WI38 (cell line): ENCODE measurements around the gene ZNF225.
"Not testable (repeated sequence)": the region's sequence is repeated elsewhere in the genome, so short reads cannot be mapped to it uniquely, and the experiment has no call there.

Experiments used
- H3K4me3 ChIP-seq: 2 replicates; pipeline ENCODE4 v1.5.1; 2011; ENCODE audit warnings: low read depth, mild to moderate bottlenecking, control low read depth, low read length
- TF ChIP-seq, protein P1 (sequence below): IDR thresholded peaks from 2 replicates; pipeline ENCODE4 v1.5.1; 2012; ENCODE audit warnings: low read depth, mild to moderate bottlenecking, control low read depth, low read length

The ZNF225 gene

DNA sequence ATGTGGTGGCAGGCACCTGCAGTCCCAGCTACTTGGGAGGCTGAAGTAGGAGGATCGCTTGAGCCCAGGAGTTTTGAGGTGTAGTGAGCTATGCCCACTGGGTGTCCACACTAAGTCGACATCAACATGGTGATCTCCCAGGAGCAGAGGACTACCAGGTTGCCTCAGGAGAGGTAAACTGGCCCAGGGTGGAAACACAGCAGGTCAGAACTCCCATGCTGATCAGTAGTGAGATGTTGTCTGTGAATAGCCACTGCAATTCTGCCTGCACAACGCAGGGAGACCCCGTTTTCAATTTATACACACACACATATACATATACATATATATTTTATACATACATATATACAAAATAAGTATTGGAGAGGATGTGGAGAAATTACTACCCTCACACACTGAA lies 21.1 kb upstream of the ZNF225 start:
- H3K4me3 ChIP-seq: no peak overlapping the region
- TF ChIP-seq, protein P1, sequence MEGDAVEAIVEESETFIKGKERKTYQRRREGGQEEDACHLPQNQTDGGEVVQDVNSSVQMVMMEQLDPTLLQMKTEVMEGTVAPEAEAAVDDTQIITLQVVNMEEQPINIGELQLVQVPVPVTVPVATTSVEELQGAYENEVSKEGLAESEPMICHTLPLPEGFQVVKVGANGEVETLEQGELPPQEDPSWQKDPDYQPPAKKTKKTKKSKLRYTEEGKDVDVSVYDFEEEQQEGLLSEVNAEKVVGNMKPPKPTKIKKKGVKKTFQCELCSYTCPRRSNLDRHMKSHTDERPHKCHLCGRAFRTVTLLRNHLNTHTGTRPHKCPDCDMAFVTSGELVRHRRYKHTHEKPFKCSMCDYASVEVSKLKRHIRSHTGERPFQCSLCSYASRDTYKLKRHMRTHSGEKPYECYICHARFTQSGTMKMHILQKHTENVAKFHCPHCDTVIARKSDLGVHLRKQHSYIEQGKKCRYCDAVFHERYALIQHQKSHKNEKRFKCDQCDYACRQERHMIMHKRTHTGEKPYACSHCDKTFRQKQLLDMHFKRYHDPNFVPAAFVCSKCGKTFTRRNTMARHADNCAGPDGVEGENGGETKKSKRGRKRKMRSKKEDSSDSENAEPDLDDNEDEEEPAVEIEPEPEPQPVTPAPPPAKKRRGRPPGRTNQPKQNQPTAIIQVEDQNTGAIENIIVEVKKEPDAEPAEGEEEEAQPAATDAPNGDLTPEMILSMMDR: no peak

DNA sequence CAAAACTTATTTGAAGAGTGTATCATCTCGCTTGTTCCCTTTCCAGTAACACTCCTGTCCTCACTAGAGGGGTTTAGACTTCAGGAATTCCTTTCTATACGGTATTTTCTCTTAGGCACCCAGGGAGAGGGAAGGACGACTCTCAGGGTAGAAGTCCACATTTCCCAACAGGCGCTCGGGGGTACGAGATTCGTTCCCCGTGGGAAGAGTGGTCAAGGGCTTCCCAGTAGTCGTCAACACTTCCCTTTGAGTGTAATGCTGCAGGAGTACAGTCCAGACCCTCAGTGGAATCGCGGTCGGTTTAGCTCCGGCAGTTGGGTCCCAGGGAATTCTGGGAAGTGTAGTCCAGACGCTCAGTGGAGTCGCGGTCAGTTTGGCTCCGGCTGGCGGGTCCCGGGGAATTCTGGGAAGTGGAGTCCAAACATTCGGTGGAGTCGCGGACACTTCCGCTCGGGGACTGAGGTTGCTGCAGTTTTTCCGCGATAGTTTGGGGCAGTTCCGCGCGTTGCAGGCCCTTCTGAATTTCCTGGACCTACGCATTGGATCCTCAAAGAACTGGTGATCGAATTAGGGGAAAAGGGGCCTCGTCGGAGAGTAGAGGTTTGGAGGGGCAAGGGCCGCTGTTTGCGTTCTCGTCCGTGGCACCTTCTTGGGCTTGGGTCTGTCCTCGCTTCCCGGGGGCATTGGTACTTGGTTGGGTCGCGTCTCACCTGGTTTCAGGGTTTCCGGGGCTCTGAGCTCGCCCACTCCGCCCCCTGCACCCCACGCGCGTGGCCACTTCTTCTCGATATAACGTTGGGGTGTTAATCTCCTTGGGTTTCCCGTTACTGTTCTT lies 19.1 kb upstream of the ZNF225 start, which contains the start of gene ZNF224:
Gene ZNF224, plus strand, starts transcription at position 431 of the 835 bp plus-strand sequence. CDS start 3,513 bp downstream, outside the sequence.
- TF ChIP-seq, protein P1: no peak
- H3K4me3 ChIP-seq: peak within 1 kb of the TSS; percentile 96

DNA sequence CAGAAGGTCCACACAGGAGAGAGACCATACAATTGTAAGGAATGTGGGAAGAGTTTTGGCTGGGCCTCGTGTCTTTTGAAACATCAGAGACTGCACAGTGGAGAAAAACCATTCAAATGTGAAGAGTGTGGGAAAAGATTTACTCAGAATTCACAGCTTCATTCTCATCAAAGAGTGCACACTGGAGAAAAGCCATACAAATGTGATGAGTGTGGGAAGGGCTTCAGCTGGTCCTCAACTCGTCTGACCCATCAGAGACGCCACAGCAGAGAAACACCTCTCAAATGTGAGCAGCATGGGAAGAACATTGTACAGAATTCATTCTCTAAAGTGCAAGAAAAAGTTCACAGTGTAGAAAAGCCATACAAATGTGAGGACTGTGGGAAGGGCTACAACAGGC lies 5.4 kb upstream of the ZNF225 start:
- no peak overlapping the region for H3K4me3 ChIP-seq
- TF ChIP-seq, protein P1: no peak

DNA sequence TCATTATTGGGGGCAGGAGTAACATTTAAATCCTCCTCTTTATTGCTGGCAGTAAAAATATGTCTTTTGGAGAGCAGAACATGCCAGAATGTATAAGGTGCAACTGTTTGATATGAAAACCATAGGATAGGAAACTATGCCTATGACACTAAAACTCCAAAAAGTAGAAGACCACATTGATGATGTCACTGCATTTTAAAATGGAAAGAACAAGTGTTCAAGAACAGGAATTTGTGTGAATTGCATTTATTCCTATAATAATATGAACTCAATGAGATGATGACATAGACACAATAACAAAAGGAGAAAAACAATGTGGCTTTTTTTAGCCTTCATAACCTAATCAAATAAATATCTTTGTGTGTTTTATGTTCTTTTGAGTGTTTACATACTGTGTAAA lies 3.7 kb upstream of the ZNF225 start:
- H3K4me3 ChIP-seq: no peak overlapping the region
- TF ChIP-seq, protein P1: no peak

DNA sequence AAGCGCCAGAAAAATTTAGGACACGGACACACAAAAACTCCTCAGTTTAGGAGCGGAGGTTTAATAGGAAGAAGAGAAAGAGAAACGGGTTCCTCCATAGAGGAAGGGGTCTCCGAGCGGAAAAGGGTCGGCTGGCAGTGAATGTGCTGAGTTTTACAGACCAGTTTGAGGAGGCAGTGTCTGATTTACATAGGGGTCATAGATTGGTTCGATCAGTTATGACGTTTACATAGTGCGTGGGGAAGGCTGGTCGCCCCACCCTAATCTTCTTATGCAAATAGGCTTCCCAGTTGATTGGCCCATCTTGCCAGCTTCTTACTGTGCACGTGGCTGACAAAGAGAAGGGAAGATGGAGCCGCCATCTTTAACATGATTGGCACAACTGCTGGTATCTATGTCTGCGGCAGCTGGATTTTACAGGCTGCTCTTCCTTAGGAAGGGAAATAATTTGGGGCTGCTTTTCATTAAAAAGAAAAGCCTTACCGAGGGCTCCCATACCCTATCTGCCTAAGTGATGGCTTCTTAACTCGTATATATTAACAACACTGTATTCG lies 1.2 kb upstream of the ZNF225 start:
- TF ChIP-seq, protein P1: no peak
- peak overlapping the region; percentile 78 for H3K4me3 ChIP-seq

DNA sequence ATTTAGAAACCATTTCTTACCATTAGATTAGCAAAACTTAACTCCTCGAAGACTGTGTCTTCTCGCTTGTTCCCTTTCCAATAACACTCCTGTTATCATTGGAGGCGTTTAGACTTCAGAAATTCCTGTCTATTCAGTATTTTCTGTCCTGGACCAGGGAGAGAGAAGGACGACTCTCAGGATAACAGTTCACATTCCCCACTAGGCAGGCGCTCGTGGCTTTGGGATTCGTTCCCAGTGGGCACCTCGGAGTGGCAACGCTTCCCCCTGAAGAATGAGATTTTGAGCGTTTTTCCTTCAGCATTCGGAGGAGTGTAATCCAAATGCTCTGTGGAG lies 429 bp upstream of the ZNF225 start:
- TF ChIP-seq, protein P1: no peak
- peak overlapping the region; percentile 78 for H3K4me3 ChIP-seq

DNA sequence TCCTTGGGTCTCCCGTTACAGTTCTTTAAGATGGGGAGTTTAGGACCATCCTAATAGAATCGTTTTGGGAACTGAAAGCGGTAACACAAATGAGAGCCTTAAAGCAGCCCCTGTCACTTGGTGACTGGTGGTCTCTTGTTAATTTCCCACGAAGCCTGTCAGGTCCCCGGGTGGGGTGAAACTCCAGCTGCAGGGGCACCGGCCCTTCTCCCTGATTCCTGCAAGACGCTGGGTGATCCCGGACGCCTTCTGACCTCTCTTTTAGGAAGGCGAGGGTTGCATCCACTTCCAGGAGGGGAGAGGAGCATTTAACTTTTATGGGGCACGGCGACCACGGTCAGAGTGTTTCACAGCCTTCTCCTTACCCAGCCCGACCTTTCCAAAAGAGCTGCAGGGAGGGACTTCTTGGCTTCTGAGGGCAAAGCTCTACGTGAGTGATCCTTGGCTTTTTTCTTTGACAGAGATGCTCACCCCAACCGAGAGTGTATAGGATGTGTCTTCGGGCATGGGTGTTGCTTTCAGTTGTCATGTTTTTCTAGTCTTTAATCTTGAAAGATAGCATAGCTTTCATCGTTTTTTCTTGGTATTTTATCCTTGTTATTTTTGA lies 688 bp downstream of the ZNF225 start:
- H3K4me3 ChIP-seq: peak overlapping the region; percentile 78
- TF ChIP-seq, protein P1: no peak

DNA sequence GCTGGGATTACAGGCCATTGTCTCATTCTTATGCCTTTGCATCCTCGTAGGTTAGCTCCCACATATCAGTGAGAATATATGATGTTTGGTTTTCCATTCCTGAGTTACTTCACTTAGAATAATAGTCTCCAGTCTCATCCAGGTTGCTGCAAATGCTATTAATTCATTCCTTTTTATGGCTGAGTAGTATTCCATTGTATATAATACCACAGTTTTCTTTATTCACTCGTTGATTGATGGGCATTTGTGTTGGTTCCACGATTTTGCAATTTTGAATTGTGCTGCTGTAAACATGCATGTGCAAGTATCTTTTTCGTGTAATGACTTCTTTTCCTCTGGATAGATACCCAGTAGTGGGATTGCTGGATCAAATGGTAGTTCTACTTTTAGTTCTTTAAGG lies 8.0 kb downstream of the ZNF225 start:
- not testable (repeated sequence) for H3K4me3 ChIP-seq
